H9 (cell line): ENCODE data around the gene FAAP100. TPM values are rescaled to one million over a fixed set of nuclear protein-coding genes. Genes with fewer than 3 reads are reported as not detected.

ENCODE experiments used
- DNase-seq: peaks from one replicate; pipeline ENCODE4 v3.0.0-alpha.2; 2017
- H2AFZ ChIP-seq: one replicate; pipeline ENCODE4 v1.6.1; 2013; ENCODE audit warnings: mild to moderate bottlenecking, low read length, control low read depth, moderate library complexity
- H2AK5ac ChIP-seq: 2 replicates; pipeline ENCODE4 v1.6.1; 2013; ENCODE audit warnings: low read length, control low read depth, mixed read lengths; ENCODE audit not compliant: insufficient read length
- H2BK120ac ChIP-seq: one replicate; pipeline ENCODE4 v1.6.1; 2013; ENCODE audit warnings: low read depth, mild to moderate bottlenecking, low read length, control low read depth, inconsistent platforms; ENCODE audit not compliant: poor library complexity, severe bottlenecking
- H2BK12ac ChIP-seq: 2 replicates; pipeline ENCODE4 v1.6.1; 2013; ENCODE audit warnings: low read length, control low read depth, mixed read lengths, low read depth; ENCODE audit not compliant: insufficient read length
- H2BK15ac ChIP-seq: 2 replicates; pipeline ENCODE4 v1.6.1; 2013; ENCODE audit warnings: low read depth, low read length, control low read depth
- H2BK20ac ChIP-seq: one replicate; pipeline ENCODE4 v1.6.1; 2013; ENCODE audit warnings: low read depth, mild to moderate bottlenecking, low read length, control low read depth, inconsistent platforms; ENCODE audit not compliant: poor library complexity, severe bottlenecking
- H2BK5ac ChIP-seq: 2 replicates; pipeline ENCODE4 v1.6.1; 2013; ENCODE audit warnings: low read length, control low read depth, mixed read lengths; ENCODE audit not compliant: insufficient read length
- H3K14ac ChIP-seq: 2 replicates; pipeline ENCODE4 v1.6.1; 2013; ENCODE audit warnings: low read length, control low read depth; ENCODE audit not compliant: insufficient read depth
- H3K18ac ChIP-seq: 2 replicates; pipeline ENCODE4 v1.6.1; 2013; ENCODE audit warnings: low read depth, mild to moderate bottlenecking, mixed read lengths, low read length, control low read depth; ENCODE audit not compliant: insufficient read length
- H3K23ac ChIP-seq: 2 replicates; pipeline ENCODE4 v1.6.1; 2013; ENCODE audit warnings: low read length, control low read depth, mixed read lengths, low read depth; ENCODE audit not compliant: insufficient read length
- H3K23me2 ChIP-seq: 2 replicates; pipeline ENCODE4 v1.6.1; 2013; ENCODE audit warnings: low read depth, mild to moderate bottlenecking, mixed read lengths, low read length, control low read depth; ENCODE audit not compliant: insufficient read length, poor library complexity, severe bottlenecking
- H3K27ac ChIP-seq: 2 replicates; pipeline ENCODE4 v1.5.1; 2013; ENCODE audit warnings: low read length, control low read depth, mixed read lengths, low read depth; ENCODE audit not compliant: insufficient read length
- H3K27me3 ChIP-seq: 2 replicates; pipeline ENCODE4 v1.6.1; 2013; ENCODE audit warnings: low read length, control low read depth, inconsistent platforms; ENCODE audit not compliant: insufficient read depth
- H3K4ac ChIP-seq: 2 replicates; pipeline ENCODE4 v1.6.1; 2013; ENCODE audit warnings: low read depth, mild to moderate bottlenecking, control low read depth, inconsistent platforms, low read length, moderate library complexity
- H3K4me1 ChIP-seq: 2 replicates; pipeline ENCODE4 v1.6.1; 2013; ENCODE audit warnings: low read length, control low read depth, inconsistent platforms; ENCODE audit not compliant: insufficient read depth
- H3K4me2 ChIP-seq: 2 replicates; pipeline ENCODE4 v1.6.1; 2013; ENCODE audit warnings: low read length, control low read depth, mixed read lengths; ENCODE audit not compliant: insufficient read length, insufficient read depth
- H3K56ac ChIP-seq: 2 replicates; pipeline ENCODE4 v1.6.1; 2013; ENCODE audit warnings: low read depth, mild to moderate bottlenecking, mixed read lengths, low read length, control low read depth; ENCODE audit not compliant: insufficient read length
- H3K79me1 ChIP-seq: 2 replicates; pipeline ENCODE4 v1.6.1; 2013; ENCODE audit warnings: low read depth, mild to moderate bottlenecking, moderate library complexity, low read length, control low read depth, inconsistent platforms; ENCODE audit not compliant: insufficient read depth, poor library complexity, severe bottlenecking
- H3K79me2 ChIP-seq: 2 replicates; pipeline ENCODE4 v1.6.1; 2013; ENCODE audit warnings: low read length, control low read depth, inconsistent platforms; ENCODE audit not compliant: insufficient read depth
- H3K9ac ChIP-seq: 2 replicates; pipeline ENCODE4 v1.6.1; 2013; ENCODE audit warnings: low read length, control low read depth, mixed read lengths; ENCODE audit not compliant: insufficient read length; ENCODE audit errors: extremely low read depth
- H3K9me3 ChIP-seq: one replicate; pipeline ENCODE4 v1.6.1; 2013; ENCODE audit warnings: low read depth, low read length, inconsistent platforms; ENCODE audit not compliant: control insufficient read depth
- H3T11ph ChIP-seq: one replicate; pipeline ENCODE4 v1.6.1; 2013; ENCODE audit warnings: mild to moderate bottlenecking, low read length, control low read depth, inconsistent platforms
- H4K20me1 ChIP-seq: one replicate; pipeline ENCODE4 v1.6.1; 2013; ENCODE audit not compliant: control insufficient read depth, insufficient read length, insufficient read depth
- H4K5ac ChIP-seq: 2 replicates; pipeline ENCODE4 v1.6.1; 2013; ENCODE audit warnings: low read depth, mild to moderate bottlenecking, mixed read lengths, low read length, control low read depth; ENCODE audit not compliant: insufficient read length
- H4K8ac ChIP-seq: replicated peaks from 2 replicates; pipeline ENCODE4 v1.6.1; 2013; ENCODE audit warnings: low read length, control low read depth, mixed read lengths, low read depth; ENCODE audit not compliant: insufficient read length
- H4K91ac ChIP-seq: 2 replicates; pipeline ENCODE4 v1.6.1; 2013; ENCODE audit warnings: low read depth, mild to moderate bottlenecking, moderate library complexity, mixed read lengths, low read length, control low read depth; ENCODE audit not compliant: insufficient read length
- H3K27ac Mint-ChIP-seq, 3 experiments: 2 replicates in 2 of 3; 3 replicates in 1 of 3; pipeline ENCODE4 v1.8.0; 2020 to 2021; ENCODE audit warnings: mixed read lengths in 3 of 3, mild to moderate bottlenecking in 1 of 3, moderate library complexity in 1 of 3
- H3K27me3 Mint-ChIP-seq: 2 replicates; pipeline ENCODE4 v1.8.0; 2021; ENCODE audit warnings: low read depth, mild to moderate bottlenecking, moderate library complexity, mixed read lengths
- H3K36me3 Mint-ChIP-seq, 3 experiments: 2 replicates in 2 of 3; 3 replicates in 1 of 3; pipeline ENCODE4 v1.8.0; 2020 to 2021; ENCODE audit warnings: low read depth in 3 of 3, mixed read lengths in 3 of 3; ENCODE audit not compliant: insufficient read depth in 1 of 3
- H3K4me1 Mint-ChIP-seq, 2 experiments: 2 replicates each; pipeline ENCODE4 v1.8.0; 2020; ENCODE audit warnings: mixed read lengths in 2 of 2
- H3K4me3 Mint-ChIP-seq, 2 experiments: 2 replicates in 1 of 2; 3 replicates in 1 of 2; pipeline ENCODE4 v1.8.0; 2020 to 2021; ENCODE audit warnings: mild to moderate bottlenecking in 2 of 2, mixed read lengths in 2 of 2, moderate library complexity in 1 of 2
- H3K9me3 Mint-ChIP-seq, 2 experiments: 2 replicates in 1 of 2; 3 replicates in 1 of 2; pipeline ENCODE4 v1.8.0; 2020; ENCODE audit warnings: mild to moderate bottlenecking in 2 of 2, mixed read lengths in 2 of 2, moderate library complexity in 1 of 2
- WGBS: extraction: QIAGEN DNeasy Blood & Tissue Kit; methylation state at CpG from one replicate; pipeline ENCODE4 v1.1.7; 2013; ENCODE audit warnings: missing lambda C conversion rate, low lambda C conversion rate, mixed read lengths; ENCODE audit not compliant: insufficient read length; ENCODE audit errors: extremely low coverage; 5-methylcytosine and 5-hydroxymethylcytosine counted together
- total RNA-seq: library from RNA; stranded (reverse); gene quantifications from 2 replicates; pipeline ENCODE4 v1.2.1, GENCODE V29; 2021
- TF ChIP-seq, protein P1 (sequence below): fragments of 200-600 bp; sonication (generic); conservative IDR thresholded peaks from 3 replicates; pipeline ENCODE4 v1.8.0; 2021; ENCODE audit warnings: antibody characterized with exemption, mild to moderate bottlenecking

Gene FAAP100
- total RNA-seq, 1 experiment from 2014 or later: 54.0 TPM

DNA sequence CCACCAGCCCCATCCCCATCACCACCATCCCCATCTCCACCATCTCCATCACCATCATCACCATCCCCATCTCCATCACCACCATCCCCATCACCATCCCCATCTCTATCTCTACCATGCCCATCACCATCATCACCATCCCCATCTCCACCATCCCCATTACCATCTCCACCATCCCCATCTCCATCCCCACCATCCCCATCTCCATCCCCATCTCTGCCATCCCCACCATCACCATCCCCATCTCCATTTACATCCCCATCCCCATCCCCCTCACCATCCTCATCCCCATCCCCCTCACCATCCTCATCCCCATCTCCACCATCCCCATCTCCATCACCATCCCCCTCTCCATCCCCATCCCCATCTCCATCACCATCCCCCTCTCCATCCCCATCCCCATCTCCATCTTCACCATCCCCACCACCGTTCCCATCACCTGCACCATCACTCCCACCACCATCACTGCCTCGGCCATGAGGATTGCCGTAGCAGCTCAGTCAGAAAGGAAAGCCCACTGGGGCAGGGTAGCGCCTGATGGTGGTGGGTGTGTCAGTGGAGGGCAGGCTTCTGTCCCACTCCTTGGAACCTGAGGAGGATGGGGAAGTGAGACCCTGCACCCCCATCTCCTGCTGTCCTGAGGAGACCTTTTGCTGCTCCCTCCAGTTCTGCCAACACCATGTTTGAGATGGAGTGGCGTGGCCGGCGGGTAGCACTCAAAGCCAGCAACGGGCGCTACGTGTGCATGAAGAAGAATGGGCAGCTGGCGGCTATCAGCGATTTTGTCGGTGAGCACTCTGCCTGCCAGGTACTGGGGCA, 16.5 kb downstream of the FAAP100 start:
- Mint-ChIP-seq H3K4me1 (0 out of 4 replicates have a peak, but pooled peaks cover 5 to 7% of the 10 kb centered on the region in 2 experiments), H3K36me3 (peaks cover 0 to 7% (median 4%) of the 10 kb centered on the region in 3 experiments; a peak in 3 of 7 replicates), H3K27ac (no peak overlapping the region), H3K4me3 (no peak overlapping the region; a peak in 1 of 5 replicates), H3K9me3 (no peaks in the 10 kb centered on the region; a peak in 1 of 5 replicates), H3K27me3 (peaks cover 27% of the 10 kb centered on the region)
- no peak overlapping the region for H3K27ac ChIP-seq
- H2AK5ac ChIP-seq: no peak overlapping the region
- no peaks in the 10 kb centered on the region for H3K4me1 ChIP-seq
- H4K91ac ChIP-seq: no peak overlapping the region
- peaks cover 5% of the 10 kb centered on the region for H3K23me2 ChIP-seq
- H3K79me2 ChIP-seq: no peaks in the 10 kb centered on the region
- no peak overlapping the region for H3K23ac ChIP-seq
- H3K14ac ChIP-seq: no peak overlapping the region
- no peak overlapping the region for H2BK120ac ChIP-seq
- WGBS: 100% methylated on average over 1 of the region's 13 CpGs
- H2BK15ac ChIP-seq: no peak overlapping the region
- peaks cover 7% of the 10 kb centered on the region for H4K20me1 ChIP-seq
- no peak overlapping the region for H4K8ac ChIP-seq
- no peak overlapping the region for H2AFZ ChIP-seq
- H3K79me1 ChIP-seq: no peaks in the 10 kb centered on the region
- H4K5ac ChIP-seq: no peak overlapping the region
- no peak overlapping the region for H3K4ac ChIP-seq
- H2BK20ac ChIP-seq: no peak overlapping the region
- no peaks in the 10 kb centered on the region for H3K9me3 ChIP-seq
- no peak overlapping the region for H3T11ph ChIP-seq
- H3K4me2 ChIP-seq: no peak overlapping the region
- TF ChIP-seq, protein P1, sequence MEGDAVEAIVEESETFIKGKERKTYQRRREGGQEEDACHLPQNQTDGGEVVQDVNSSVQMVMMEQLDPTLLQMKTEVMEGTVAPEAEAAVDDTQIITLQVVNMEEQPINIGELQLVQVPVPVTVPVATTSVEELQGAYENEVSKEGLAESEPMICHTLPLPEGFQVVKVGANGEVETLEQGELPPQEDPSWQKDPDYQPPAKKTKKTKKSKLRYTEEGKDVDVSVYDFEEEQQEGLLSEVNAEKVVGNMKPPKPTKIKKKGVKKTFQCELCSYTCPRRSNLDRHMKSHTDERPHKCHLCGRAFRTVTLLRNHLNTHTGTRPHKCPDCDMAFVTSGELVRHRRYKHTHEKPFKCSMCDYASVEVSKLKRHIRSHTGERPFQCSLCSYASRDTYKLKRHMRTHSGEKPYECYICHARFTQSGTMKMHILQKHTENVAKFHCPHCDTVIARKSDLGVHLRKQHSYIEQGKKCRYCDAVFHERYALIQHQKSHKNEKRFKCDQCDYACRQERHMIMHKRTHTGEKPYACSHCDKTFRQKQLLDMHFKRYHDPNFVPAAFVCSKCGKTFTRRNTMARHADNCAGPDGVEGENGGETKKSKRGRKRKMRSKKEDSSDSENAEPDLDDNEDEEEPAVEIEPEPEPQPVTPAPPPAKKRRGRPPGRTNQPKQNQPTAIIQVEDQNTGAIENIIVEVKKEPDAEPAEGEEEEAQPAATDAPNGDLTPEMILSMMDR: no peak
- no peak overlapping the region for H2BK5ac ChIP-seq
- no peak overlapping the region for H3K18ac ChIP-seq
- no peak overlapping the region for H3K9ac ChIP-seq
- H2BK12ac ChIP-seq: no peak overlapping the region
- H3K56ac ChIP-seq: no peak overlapping the region
- no peak for DNase-seq
- H3K27me3 ChIP-seq: peaks cover 7% of the 10 kb centered on the region; the same call in 1 of the 2 replicates
